Gastrocnemius medialis (tissue), 4 donors: ENCODE results near the gene FAM227A.

Source experiments
- POLR2A ChIP-seq, 2 donors: fragments of 450-650 bp; IDR thresholded peaks; one replicate each; pipeline ENCODE4 v1.6.1; 2017; ENCODE audit warnings: antibody characterized with exemption in 2 of 2, mild to moderate bottlenecking in 2 of 2, moderate library complexity in 2 of 2
- TF ChIP-seq, protein P1 (sequence below), 5 experiments: fragments of 450-650 bp in 3 of 5; fragments of 200-600 bp in 2 of 5; sonication (generic) in 2 of 5; IDR thresholded peaks in 4 of 5; conservative IDR thresholded peaks in 1 of 5; 1 replicate in 4 of 5; 2 replicates in 1 of 5; pipeline ENCODE4 v1.5.1; 2016 to 2019; ENCODE audit warnings: antibody characterized with exemption in 5 of 5, mild to moderate bottlenecking in 3 of 5, moderate library complexity in 3 of 5

DNA sequence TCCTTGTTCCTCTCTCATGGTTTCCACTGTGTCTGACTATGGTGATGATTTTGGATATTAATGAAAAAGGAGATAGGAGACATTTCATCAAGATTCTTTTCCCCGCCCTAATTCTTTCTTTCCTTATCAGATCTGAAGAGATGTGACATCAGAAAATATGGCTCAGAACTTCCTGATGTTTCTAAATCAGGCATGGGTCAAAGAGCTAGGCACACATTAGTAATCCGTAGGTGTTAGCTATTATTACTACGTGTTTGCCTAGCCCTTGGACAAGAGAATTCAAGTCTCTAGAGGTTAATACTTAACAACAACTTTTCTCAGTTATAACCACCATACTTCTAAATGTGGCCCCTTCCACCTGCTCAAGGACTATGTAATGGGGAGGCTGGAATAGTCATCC lies 38.7 kb upstream of the FAM227A start:
- TF ChIP-seq, protein P1, sequence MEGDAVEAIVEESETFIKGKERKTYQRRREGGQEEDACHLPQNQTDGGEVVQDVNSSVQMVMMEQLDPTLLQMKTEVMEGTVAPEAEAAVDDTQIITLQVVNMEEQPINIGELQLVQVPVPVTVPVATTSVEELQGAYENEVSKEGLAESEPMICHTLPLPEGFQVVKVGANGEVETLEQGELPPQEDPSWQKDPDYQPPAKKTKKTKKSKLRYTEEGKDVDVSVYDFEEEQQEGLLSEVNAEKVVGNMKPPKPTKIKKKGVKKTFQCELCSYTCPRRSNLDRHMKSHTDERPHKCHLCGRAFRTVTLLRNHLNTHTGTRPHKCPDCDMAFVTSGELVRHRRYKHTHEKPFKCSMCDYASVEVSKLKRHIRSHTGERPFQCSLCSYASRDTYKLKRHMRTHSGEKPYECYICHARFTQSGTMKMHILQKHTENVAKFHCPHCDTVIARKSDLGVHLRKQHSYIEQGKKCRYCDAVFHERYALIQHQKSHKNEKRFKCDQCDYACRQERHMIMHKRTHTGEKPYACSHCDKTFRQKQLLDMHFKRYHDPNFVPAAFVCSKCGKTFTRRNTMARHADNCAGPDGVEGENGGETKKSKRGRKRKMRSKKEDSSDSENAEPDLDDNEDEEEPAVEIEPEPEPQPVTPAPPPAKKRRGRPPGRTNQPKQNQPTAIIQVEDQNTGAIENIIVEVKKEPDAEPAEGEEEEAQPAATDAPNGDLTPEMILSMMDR (IDR thresholded peaks at IDR 0.05 in 4 of 5, conservative IDR thresholded peaks at IDR 0.05 in 1 of 5) = no peak
- no peak for TF ChIP-seq POLR2A (IDR thresholded peaks at IDR 0.05)
